ENCODE data around the gene INTS13. TPM values are rescaled to one million over a fixed set of nuclear protein-coding genes. Genes with fewer than 3 reads are reported as not detected.

The INTS13 gene
- total and polyA plus RNA-seq, 2 of the 8 experiments (the other 6 are each of a cell fraction or from before 2014, with no cell fraction given) = 20.5 to 58.2 TPM

DNA sequence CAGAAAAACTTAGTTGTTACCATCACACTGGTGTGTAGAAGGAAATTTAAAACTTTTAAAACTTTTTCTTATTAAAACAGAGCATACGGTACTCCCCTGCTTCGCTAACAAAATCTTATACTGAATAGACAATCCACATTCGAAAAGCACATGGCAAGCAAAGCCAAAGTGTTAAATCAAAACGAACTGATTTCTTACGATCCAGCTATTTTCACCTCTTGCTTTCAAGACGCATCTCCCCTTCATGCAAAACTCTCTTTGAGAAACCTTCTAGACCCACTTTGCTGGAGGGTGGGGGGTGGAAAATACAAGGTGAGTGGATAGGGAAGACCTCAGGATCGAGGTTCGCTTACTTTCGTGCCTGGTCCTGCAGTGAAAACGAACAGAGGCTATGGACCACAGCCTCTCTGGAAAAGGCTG, 328 bp downstream of the INTS13 start:
- H4K20me1 ChIP-seq (replicated peaks in 1 of 2; ENCODE audit: control insufficient read depth in 1 of 2, insufficient read depth in 2 of 2, low read length in 2 of 2) = peaks cover 4% of the 10 kb centered on the region in 2 experiments
- H3K14ac ChIP-seq (ENCODE audit: insufficient read length) = no peak overlapping the region
- peak overlapping the region; percentile 93 to 97 (median 96) for H3K4me3 ChIP-seq (ENCODE audit: extremely low read depth in 1 of 4, insufficient read depth in 2 of 4, low read depth in 3 of 4, low read length in 4 of 4)
- no peak overlapping the region for H2BK12ac ChIP-seq (ENCODE audit: low read depth, low read length)
- peak overlapping the region; percentile 63 to 90 for H3K4me2 ChIP-seq (ENCODE audit: insufficient read depth in 1 of 2, low read depth in 2 of 2, low read length in 2 of 2)
- peaks cover 0 to 6% (median 2%) of the 10 kb centered on the region in 4 experiments; a peak in 4 of 8 replicates for H3K36me3 ChIP-seq (ENCODE audit: control insufficient read depth in 2 of 4, insufficient read depth in 4 of 4, low read length in 3 of 4)
- H3K9me3 ChIP-seq (ENCODE audit: insufficient read depth in 2 of 2, low read depth in 1 of 2, low read length in 1 of 2) = no peaks in the 10 kb centered on the region
- peak overlapping the region; percentile 92 for H2AFZ ChIP-seq (ENCODE audit: low read length)
- no peak overlapping the region for H3K23ac ChIP-seq (ENCODE audit: insufficient read length)
- H3K18ac ChIP-seq (ENCODE audit: extremely low read depth, low read length) = peak overlapping the region; percentile 36
- H4K5ac ChIP-seq (ENCODE audit: insufficient read length, low read depth, low read length) = peak overlapping the region; percentile 47
- no peak overlapping the region; the same call in 1 of the 2 replicates for H4K8ac ChIP-seq (ENCODE audit: extremely low read depth, insufficient read depth, low read length)
- peaks cover 2% of the 10 kb centered on the region; the same call in 1 of the 2 replicates for H3K79me1 ChIP-seq (ENCODE audit: low read depth, low read length)
- ChIA-PET POLR2A (ENCODE audit: partially characterized antibody) (interaction anchor here (1.0 kb wide), 1 partner anchor 19 kb away, joined by 3 read pairs; no protein-coding TSS in a partner anchor), CTCF (ENCODE audit: partially characterized antibody) (no interaction called here)
- no peaks in the 10 kb centered on the region for H3K27me3 ChIP-seq (replicated peaks in 1 of 4; ENCODE audit: control insufficient read depth in 3 of 4, extremely low read depth in 1 of 4, insufficient read depth in 3 of 4, low read length in 3 of 4)
- peak overlapping the region; percentile 84 for H2BK5ac ChIP-seq (ENCODE audit: low read depth, low read length)
- FAIRE-seq = no peak
- H3K23me2 ChIP-seq (ENCODE audit: low read depth, low read length) = peaks cover 5% of the 10 kb centered on the region
- DNase-seq (ENCODE audit: low read depth in 1 of 2, low spot score in 2 of 2) = no peak
- no peak overlapping the region for H2BK120ac ChIP-seq (replicated peaks; ENCODE audit: low read depth, low read length)
- H2AK5ac ChIP-seq (ENCODE audit: low read depth, low read length) = no peak overlapping the region
- peaks cover 5 to 75% of the 10 kb centered on the region in 2 experiments; a peak in 3 of 4 replicates for H3K79me2 ChIP-seq (ENCODE audit: control insufficient read depth in 1 of 2, insufficient read depth in 2 of 2, low read length in 2 of 2)
- 4% methylated on average over 10 of the region's 10 CpGs; no CpG with 5 or more reads in 1 of the 2 experiments for WGBS, 2 experiments (ENCODE audit: extremely low coverage in 1 of 2, insufficient coverage in 1 of 2, insufficient read length in 1 of 2, insufficient replicate concordance in 2 of 2, low coverage in 1 of 2, low lambda C conversion rate in 2 of 2, missing lambda C conversion rate in 1 of 2)
- peak overlapping the region; percentile 85 for H3K27ac ChIP-seq (ENCODE audit: low read depth, low read length)
- no peak overlapping the region for H3K4ac ChIP-seq (replicated peaks; ENCODE audit: insufficient read length, low read depth, low read length)
- H3K9ac ChIP-seq (replicated peaks in 1 of 4; ENCODE audit: extremely low read depth in 1 of 4, low read depth in 3 of 4, low read length in 3 of 4) = peak overlapping the region; percentile 68 to 97 (median 94)
- H3K56ac ChIP-seq (replicated peaks; ENCODE audit: insufficient read length, low read depth, low read length) = peak overlapping the region; percentile 63
- H3K4me1 ChIP-seq (replicated peaks in 1 of 4; ENCODE audit: control insufficient read depth in 3 of 4, insufficient read depth in 4 of 4, low read length in 3 of 4) = peaks cover 0 to 5% (median 3%) of the 10 kb centered on the region in 4 experiments; a peak in 6 of 7 replicates
- no peak overlapping the region for H2BK20ac ChIP-seq (ENCODE audit: low read length)
- H4K91ac ChIP-seq (replicated peaks; ENCODE audit: insufficient read length, low read length) = no peak overlapping the region
- 0 out of 2 replicates have a peak overlapping the region, but pooled peaks have one; percentile 53 for H2BK15ac ChIP-seq (ENCODE audit: low read length)
